Activated T-helper 2 cell treated with anti-CD3 and anti-CD28 coated beads, Interferon-gamma antibody, Interleukin-2, Interleukin-4, amounts not matched to agents 10 μg/mL and 5 μg/mL and 100 μg/mL, durations not matched to agents 14 hours and 24 hours and 36 hours (primary cell): ENCODE results near the gene BSPRY. TPM values are rescaled to one million over a fixed set of nuclear protein-coding genes. Genes with fewer than 3 reads are reported as not detected.

Source experiments
- DNase-seq: peaks from one replicate; pipeline ENCODE4 v3.0.0; 2021; ENCODE audit warnings: low spot score
- H3K27ac Mint-ChIP-seq: one replicate; pipeline ENCODE4 v1.8.0; 2021; ENCODE audit warnings: mixed read lengths
- H3K27me3 Mint-ChIP-seq: one replicate; pipeline ENCODE4 v1.8.0; 2021; ENCODE audit warnings: low read depth, mixed read lengths
- H3K36me3 Mint-ChIP-seq: one replicate; pipeline ENCODE4 v1.8.0; 2021; ENCODE audit warnings: low read depth, mixed read lengths
- H3K4me1 Mint-ChIP-seq: one replicate; pipeline ENCODE4 v1.8.0; 2021; ENCODE audit warnings: low read depth, mixed read lengths
- H3K4me3 Mint-ChIP-seq: one replicate; pipeline ENCODE4 v1.8.0; 2021; ENCODE audit warnings: low read depth, mild to moderate bottlenecking, moderate library complexity, mixed read lengths
- H3K9me3 Mint-ChIP-seq: one replicate; pipeline ENCODE4 v1.8.0; 2021; ENCODE audit warnings: mixed read lengths
- intact Hi-C: fragments of 100-400 bp; cut with micrococcal nuclease; formaldehyde crosslinking; loops from one replicate; pipeline ENCODE4 v1.15.1; 2023
- total RNA-seq: library from RNA; stranded (reverse); gene quantifications from 2 replicates; pipeline ENCODE4 v1.2.3, GENCODE V29; 2022

BSPRY gene
- total RNA-seq, 1 donor from 2014 or later: 11.1 TPM

- Mint-ChIP-seq H3K4me1 (peaks cover 48% of the 10 kb centered on the region), H3K27ac (peak overlapping the region; percentile 34), H3K4me3 (no peak overlapping the region), H3K9me3 (no peaks in the 10 kb centered on the region), H3K27me3 (no peaks in the 10 kb centered on the region), H3K36me3 (no peaks in the 10 kb centered on the region)
- intact Hi-C loops: no loop called here
- no peak for DNase-seq
Observed at GRCh38 chr9:113345671-113346070, 3.7 kb upstream of the BSPRY start.

DNA sequence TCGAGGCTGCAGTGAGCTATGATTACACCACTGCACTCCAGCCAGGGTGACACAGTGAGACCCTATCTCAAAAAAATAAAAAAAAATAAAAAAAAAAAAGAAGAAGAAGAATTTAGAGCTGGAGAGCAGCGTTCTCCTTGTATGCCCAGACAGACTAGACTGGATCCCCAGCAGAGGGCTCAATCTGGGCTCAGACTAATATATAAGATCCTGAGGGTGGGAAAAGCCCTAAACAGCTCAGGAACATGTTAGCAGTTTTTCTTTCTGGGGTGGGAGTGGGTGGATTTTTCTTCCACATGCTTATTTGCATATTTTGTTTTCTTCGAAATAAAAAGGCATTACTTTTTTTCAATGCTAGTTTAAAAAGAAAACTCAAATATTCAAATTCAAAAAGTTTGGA, 904 bp upstream of the BSPRY start:
- Mint-ChIP-seq H3K27ac (no peak overlapping the region), H3K4me3 (peak overlapping the region; percentile 41), H3K27me3 (no peaks in the 10 kb centered on the region), H3K4me1 (peaks cover 48% of the 10 kb centered on the region), H3K9me3 (no peaks in the 10 kb centered on the region), H3K36me3 (peaks cover 10% of the 10 kb centered on the region)
- DNase-seq: no peak
- intact Hi-C loops: loop anchor here (2.0 kb wide), 1 partner anchor 40 kb away; no protein-coding TSS in a partner anchor

GRCh38 chr9:113349066-113349444, 286 bp upstream of the BSPRY start:
- intact Hi-C loops: loop anchor here (2.0 kb wide), 1 partner anchor 40 kb away; no protein-coding TSS in a partner anchor
- Mint-ChIP-seq H3K9me3 (no peaks in the 10 kb centered on the region), H3K4me3 (peak overlapping the region; percentile 79), H3K27me3 (no peaks in the 10 kb centered on the region), H3K27ac (peak overlapping the region; percentile 66), H3K36me3 (peaks cover 11% of the 10 kb centered on the region), H3K4me1 (peaks cover 44% of the 10 kb centered on the region)
- DNase-seq: no peak

- intact Hi-C loops: loop anchor here (1.0 to 5.0 kb wide), 3 partner anchors 11 to 128 kb away; partner anchors contain the start of genes FKBP15, HDHD3 and SLC31A1
- Mint-ChIP-seq H3K27ac (peak overlapping the region; percentile 97), H3K36me3 (peaks cover 17% of the 10 kb centered on the region), H3K9me3 (no peaks in the 10 kb centered on the region), H3K27me3 (no peaks in the 10 kb centered on the region), H3K4me3 (peak overlapping the region; percentile 88), H3K4me1 (peaks cover 41% of the 10 kb centered on the region)
- DNase-seq: peak; percentile 20
Observed at GRCh38 chr9:113350107-113350661, 843 bp downstream of the BSPRY start.

DNA sequence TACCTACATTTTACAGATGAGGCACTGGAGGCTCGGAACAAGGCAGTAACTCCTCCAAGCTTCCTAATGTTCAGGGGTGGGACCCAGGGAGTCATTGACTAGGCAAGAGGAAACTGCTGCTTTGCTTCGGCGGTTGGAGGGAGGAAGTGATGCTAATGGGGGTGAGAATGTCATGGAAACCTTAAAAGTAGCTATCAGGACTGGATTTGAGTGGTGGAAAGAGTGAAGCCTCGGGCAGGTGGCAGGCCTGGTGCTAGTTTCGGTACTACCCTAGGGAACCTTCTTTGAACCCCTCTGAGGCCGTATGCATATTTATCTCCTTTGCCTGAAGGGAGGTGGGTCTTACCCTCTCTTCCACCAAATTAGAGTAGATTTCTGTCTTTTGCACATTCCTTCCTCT, 1.6 kb downstream of the BSPRY start:
- H3K27me3 Mint-ChIP-seq: no peaks in the 10 kb centered on the region
- DNase-seq: peak; percentile 52
- H3K9me3 Mint-ChIP-seq: no peaks in the 10 kb centered on the region
- peaks cover 35% of the 10 kb centered on the region for H3K4me1 Mint-ChIP-seq
- H3K27ac Mint-ChIP-seq: peak overlapping the region; percentile 97
- peaks cover 20% of the 10 kb centered on the region for H3K36me3 Mint-ChIP-seq
- intact Hi-C loops: loop anchor here (1.0 to 5.0 kb wide), 6 partner anchors 10 to 129 kb away; partner anchors contain the start of genes ALAD, C9orf43, FKBP15 and HDHD3
- peak overlapping the region; percentile 88 for H3K4me3 Mint-ChIP-seq

DNA sequence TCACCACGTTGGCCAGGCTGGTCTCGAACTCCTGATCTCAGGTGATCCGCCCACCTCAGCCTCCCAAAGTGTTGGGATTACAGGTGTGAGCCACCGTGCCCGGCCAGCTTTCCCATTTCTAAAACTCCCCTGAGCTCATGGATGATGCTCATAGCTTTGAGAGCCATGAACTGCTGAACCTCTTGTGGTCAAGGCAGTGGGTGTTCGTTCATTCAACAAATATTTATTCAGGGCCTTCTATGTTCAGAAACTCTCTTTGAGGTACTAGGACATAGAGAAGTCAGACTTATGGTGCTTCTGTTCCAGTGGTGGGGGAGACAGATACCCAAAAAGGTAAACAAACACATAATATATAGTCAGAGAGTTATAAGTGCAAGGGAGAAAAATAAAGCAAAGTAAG, 2.7 kb downstream of the BSPRY start:
- Mint-ChIP-seq H3K4me3 (no peak overlapping the region), H3K9me3 (no peaks in the 10 kb centered on the region), H3K27ac (peak overlapping the region; percentile 63), H3K27me3 (no peaks in the 10 kb centered on the region), H3K36me3 (peaks cover 26% of the 10 kb centered on the region), H3K4me1 (peaks cover 35% of the 10 kb centered on the region)
- no peak for DNase-seq
- intact Hi-C loops: loop anchor here (5.0 kb wide), 1 partner anchor 130 kb away; the partner anchor contains the start of genes FKBP15 and SLC31A1

GRCh38 chr9:113352411-113352810, 3.1 kb downstream of the BSPRY start:
- H3K27ac Mint-ChIP-seq: peak overlapping the region; percentile 63
- H3K9me3 Mint-ChIP-seq: no peaks in the 10 kb centered on the region
- intact Hi-C loops: loop anchor here (5.0 kb wide), 1 partner anchor 130 kb away; the partner anchor contains the start of genes FKBP15 and SLC31A1
- peaks cover 26% of the 10 kb centered on the region for H3K36me3 Mint-ChIP-seq
- H3K27me3 Mint-ChIP-seq: no peaks in the 10 kb centered on the region
- no peak for DNase-seq
- no peak overlapping the region for H3K4me3 Mint-ChIP-seq
- H3K4me1 Mint-ChIP-seq: peaks cover 32% of the 10 kb centered on the region

GRCh38 chr9:113355040-113355596, 5.8 kb downstream of the BSPRY start:
- no peak for DNase-seq
- H3K9me3 Mint-ChIP-seq: no peaks in the 10 kb centered on the region
- H3K4me3 Mint-ChIP-seq: no peak overlapping the region
- peaks cover 23% of the 10 kb centered on the region for H3K4me1 Mint-ChIP-seq
- no peaks in the 10 kb centered on the region for H3K27me3 Mint-ChIP-seq
- no peak overlapping the region for H3K27ac Mint-ChIP-seq
- intact Hi-C loops: no loop called here
- H3K36me3 Mint-ChIP-seq: peaks cover 31% of the 10 kb centered on the region

GRCh38 chr9:113356686-113357292, 7.4 kb downstream of the BSPRY start:
- H3K4me3 Mint-ChIP-seq: no peak overlapping the region

DNA sequence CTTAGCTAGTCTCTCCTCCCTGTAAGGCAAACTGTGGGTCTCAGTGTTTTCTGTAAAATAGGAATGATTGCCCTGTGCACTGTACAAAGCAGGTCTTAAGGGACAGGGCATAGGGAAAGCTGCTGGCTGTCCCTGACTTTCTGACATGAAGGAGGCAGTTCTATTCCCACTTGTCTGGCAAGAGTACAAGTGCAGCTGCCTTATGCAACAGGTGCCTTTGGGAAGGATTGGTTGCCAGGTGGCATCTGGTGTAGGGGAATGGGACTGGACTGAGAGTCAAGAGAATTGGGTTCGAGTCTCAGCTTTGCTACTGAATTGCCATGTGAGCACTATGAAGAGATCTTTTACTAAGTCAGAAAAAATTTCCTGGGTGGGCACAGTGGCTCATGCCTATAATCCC, 10.0 kb downstream of the BSPRY start:
- Mint-ChIP-seq H3K36me3 (peaks cover 25% of the 10 kb centered on the region), H3K4me3 (no peak overlapping the region), H3K27ac (no peak overlapping the region), H3K9me3 (no peaks in the 10 kb centered on the region), H3K4me1 (peaks cover 14% of the 10 kb centered on the region), H3K27me3 (no peaks in the 10 kb centered on the region)
- DNase-seq: no peak
- intact Hi-C loops: no loop called here

More at GRCh38 chr9:113356686-113357292, 7.4 kb downstream of the BSPRY start:
- H3K27ac Mint-ChIP-seq: peak overlapping the region; percentile 7
- H3K36me3 Mint-ChIP-seq: peaks cover 34% of the 10 kb centered on the region
- H3K9me3 Mint-ChIP-seq: no peaks in the 10 kb centered on the region
- DNase-seq: no peak
- intact Hi-C loops: no loop called here
- peaks cover 17% of the 10 kb centered on the region for H3K4me1 Mint-ChIP-seq
- no peaks in the 10 kb centered on the region for H3K27me3 Mint-ChIP-seq

- H3K27me3 Mint-ChIP-seq: no peaks in the 10 kb centered on the region
- H3K36me3 Mint-ChIP-seq: peaks cover 20% of the 10 kb centered on the region
- H3K4me3 Mint-ChIP-seq: no peak overlapping the region
- intact Hi-C loops: no loop called here
- H3K27ac Mint-ChIP-seq: no peak overlapping the region
- H3K9me3 Mint-ChIP-seq: no peaks in the 10 kb centered on the region
- no peak for DNase-seq
- H3K4me1 Mint-ChIP-seq: peaks cover 14% of the 10 kb centered on the region
Observed at GRCh38 chr9:113360242-113360842, 11.0 kb downstream of the BSPRY start.

GRCh38 chr9:113361304-113362018, 12.1 kb downstream of the BSPRY start:
- Mint-ChIP-seq H3K4me1 (peaks cover 14% of the 10 kb centered on the region), H3K36me3 (peaks cover 18% of the 10 kb centered on the region), H3K27me3 (no peaks in the 10 kb centered on the region), H3K27ac (peak overlapping the region; percentile 26), H3K9me3 (no peaks in the 10 kb centered on the region), H3K4me3 (no peak overlapping the region)
- intact Hi-C loops: loop anchor here (1.0 kb wide), 1 partner anchor 11 kb away; no protein-coding TSS in a partner anchor
- no peak for DNase-seq
